ENCODE data around the gene DHCR24.

- no peak for TF ChIP-seq CTCF (IDR thresholded peaks at IDR 0.05)
- no peak for TF ChIP-seq POLR2A (IDR thresholded peaks at IDR 0.05)
Observed at GRCh38 chr1:54894271-54894670, 7.3 kb upstream of the DHCR24 start.
